CD4-positive, alpha-beta T cell treated with Interleukin-15 for 1 hour (primary cell): ENCODE results near the gene LSAMP.

Experiments
- DNase-seq: peaks from one replicate; pipeline ENCODE4 v3.0.0-alpha.2; 2020

Gene LSAMP

DNA sequence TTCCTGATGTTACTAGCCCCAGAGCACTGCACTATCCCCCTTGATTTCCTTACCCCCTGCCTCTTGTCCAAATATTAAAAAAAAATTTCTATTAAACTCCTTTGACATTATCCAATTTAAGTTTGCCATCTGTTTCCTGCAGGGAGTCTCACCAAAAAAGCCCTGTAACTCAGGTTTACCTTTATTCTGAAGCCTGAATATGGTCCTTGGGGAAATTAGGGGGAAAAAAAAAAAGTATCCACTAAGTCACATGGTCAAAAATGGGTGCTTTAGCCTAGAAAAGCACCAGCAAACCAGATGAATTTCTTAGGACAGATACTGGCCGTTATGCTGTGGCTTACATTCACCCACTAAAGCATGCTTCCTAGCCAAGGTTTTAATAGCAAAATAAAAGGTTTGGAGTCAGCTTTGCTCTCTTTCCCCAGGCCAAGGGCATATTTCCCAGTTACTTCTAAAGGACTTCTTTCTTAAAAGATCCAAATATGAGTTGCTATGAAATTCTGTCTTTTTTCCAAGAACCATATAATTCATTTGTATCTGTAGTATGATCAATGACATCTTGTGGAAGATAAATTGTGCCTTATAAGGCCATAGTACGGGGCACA is 394.9 kb downstream of the LSAMP start:
- DNase-seq = no peak

DNA sequence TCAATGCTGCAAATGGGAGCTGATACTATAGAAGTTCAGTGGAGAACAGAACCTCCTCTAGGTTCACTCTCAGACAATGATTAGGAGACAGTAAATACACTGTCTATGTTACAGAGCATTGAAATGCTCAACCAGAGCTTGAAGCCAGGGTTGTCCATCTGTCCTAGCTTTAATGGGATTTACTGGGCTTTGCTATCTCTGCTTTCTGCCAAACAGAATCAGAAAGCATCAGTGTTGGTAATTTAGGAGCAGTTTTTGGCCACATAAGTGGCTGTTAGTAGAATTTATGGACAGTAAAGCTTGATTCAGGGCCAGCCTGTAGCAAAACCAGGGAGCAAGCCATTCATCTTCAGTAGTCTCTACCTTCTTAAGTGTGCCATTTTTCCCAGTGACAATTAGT is 396.3 kb downstream of the LSAMP start:
- DNase-seq = no peak

DNA sequence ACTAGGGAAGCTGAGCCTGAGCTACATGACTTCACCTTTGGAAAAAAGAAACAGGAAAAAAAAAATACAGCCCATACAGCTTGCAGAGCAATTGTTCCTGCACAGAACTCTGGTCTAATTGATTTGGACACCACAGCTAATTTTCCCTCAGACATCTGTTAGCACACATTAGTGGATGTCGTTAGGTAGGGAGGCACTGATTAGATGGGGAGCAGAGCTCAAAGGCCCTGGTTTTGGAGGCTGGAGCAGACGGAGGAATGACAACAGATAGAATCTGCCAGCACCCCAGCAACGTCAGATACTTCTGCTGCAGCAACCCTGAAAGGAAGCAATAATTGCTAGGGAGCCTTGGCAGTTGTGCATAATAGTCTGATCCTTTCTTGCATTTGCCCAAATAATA is 398.9 kb downstream of the LSAMP start:
- DNase-seq = no peak

DNA sequence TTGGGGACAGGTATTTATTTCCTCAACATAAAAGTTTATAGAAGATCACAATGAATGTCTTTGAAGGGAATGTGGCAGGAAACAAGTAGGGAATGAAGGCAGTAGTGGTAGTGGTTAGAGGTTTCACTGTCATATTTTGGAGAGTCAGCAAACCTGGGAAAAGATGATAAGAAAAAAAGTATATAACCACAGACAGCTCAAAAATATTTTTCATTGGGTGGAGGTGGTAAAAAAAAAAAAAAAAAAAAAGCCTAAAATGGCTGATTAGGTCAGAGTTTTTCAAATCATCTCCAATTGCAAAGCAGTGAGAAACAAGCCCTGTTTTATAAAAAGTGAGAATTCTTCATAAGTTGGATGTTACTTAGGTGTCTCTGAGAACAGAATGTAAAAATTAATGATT is 400.0 kb downstream of the LSAMP start:
- DNase-seq = no peak

DNA sequence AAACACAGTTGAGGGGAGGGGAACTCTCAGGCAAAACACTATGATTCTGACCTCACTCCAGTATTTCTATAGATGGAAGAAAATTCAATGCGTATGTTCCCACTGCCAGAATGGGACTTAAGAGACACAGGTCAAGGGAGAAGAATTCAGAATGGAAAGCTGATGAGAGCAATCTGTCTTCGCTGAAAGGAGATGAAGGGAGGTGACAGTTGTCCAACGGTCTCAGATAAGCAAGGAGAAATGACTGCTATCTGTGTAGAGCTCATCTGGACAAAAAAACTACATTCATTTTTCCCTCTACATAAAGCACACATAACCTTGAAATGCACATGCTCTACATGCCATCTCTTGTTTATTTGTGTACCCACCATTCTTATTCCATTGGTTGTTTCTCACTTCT is 405.1 kb downstream of the LSAMP start:
- DNase-seq = no peak

DNA sequence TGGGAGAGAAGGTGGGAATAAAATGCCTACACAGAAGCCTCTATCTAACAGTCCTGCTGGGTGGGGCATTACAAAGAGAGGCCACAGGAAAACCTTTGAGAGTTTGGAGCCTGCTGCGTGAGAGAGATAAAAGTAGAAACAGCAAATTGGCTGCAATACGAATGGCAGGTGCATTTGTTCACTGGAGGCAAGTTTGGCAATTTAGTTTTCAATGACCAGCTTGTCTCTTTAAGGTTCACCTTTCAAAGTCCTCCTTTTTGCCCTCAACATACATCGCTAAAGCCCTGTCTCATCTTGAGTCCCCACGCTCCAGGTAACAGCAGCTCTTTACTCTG is 405.7 kb downstream of the LSAMP start:
- no peak for DNase-seq

DNA sequence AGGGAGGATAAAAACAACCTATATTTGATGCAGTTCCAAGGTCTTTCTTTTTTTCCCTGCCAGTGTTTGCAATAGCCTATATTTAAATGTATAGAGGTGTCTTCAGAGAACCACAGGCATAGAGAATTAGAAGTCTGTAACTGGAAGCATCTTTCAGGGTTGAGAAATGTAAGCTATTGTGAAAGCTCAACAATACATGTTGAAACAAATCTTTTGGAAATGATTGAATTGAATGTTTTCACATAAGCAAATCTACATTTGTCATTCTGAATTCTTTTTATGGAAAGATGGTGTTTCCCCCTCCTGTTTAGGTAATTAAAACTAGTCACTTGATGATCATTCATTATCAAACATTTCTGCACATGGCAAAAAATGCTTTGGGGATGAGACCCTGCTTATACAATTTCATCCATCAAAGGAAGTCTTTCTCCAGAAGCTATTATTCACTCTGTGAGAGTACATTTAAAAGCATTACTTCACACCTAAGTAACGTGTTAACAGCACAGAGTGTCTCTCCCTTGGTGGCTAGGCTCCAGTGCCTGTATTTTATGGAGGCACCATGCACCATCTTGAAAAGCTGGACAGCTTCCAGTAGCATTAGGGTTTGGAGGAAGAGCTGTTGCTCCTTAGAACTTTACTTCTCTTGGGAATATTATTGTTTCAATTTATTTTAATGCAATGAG is 406.2 kb downstream of the LSAMP start:
- DNase-seq = no peak

DNA sequence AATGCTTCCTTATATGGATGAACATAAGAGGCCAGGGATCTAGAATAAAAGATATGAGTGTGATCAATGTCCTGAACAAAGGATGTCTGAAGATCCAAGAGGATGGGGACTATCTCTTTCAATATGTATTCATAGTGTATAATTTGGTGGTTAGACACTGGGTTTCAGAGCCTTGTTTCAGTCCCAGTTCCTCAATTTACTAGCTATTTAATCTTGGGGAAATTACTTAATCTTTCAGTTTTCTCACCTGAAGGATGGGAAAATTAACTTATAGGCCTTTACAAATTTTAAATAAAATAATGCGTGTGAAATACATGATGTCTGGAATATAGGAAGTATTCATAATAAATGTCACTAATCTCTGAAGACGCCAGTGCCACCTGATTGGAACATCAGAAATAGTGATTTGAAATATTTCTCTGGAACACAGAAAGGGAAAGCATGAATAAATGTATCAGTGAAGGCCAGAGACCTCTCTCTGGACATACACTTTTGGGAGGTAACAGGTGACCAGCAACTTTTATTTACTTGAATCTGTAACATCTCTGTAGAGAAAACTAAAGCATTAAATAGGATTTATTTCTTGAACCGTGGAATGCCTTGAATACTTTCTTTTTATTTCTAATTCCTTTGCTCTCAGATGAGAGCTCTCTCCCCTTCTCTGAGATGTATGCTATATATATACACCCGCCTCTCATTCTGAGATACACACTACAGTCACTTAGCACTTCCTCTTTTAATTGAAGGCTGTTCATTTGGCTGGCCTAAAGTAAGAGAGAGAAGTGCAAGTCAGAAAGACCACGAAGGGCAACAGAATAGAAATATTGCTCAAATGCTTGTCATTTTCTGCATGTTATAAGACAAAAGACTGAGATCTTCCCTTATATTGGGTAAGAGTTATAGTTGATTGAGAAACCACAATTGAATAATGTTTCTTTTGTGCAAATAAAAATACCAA is 407.1 kb downstream of the LSAMP start:
- DNase-seq = no peak

DNA sequence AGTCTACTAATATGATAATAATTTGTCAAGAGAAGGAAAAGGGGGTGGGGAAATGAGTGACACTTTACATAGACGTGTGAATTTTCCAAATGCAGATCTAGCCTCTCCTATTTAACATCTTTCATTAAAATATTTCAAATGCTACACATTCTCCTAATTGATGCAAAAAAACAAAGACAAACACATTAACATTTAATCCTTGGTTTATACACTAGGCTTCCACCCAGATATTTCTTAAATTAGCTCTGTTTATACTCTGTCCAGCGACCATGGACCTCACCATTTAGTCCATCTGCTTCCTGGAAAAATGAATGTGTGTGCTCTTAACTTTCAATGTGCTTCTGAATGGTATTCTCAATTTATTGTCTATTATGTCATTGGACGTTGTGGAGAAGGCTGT is 409.9 kb downstream of the LSAMP start:
- DNase-seq = no peak

DNA sequence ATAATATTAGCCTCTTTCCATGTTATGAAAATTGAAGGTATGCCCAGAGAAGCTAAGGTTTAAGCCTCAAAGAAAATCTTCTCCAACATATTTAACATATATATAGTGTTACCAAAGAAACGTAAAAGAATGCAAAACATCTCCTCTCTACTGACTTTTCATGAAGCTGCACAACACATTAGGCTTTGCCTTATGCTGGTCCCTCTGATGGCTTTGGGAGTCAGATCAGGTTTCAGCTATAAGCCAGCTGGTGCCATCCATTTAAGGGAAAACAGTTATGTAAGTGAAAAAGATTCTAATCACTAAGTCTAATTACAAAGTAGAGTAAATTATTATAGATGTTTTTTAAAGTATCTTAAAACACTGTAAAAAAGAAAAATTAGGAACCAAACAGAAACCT is 410.5 kb downstream of the LSAMP start:
- DNase-seq = no peak

DNA sequence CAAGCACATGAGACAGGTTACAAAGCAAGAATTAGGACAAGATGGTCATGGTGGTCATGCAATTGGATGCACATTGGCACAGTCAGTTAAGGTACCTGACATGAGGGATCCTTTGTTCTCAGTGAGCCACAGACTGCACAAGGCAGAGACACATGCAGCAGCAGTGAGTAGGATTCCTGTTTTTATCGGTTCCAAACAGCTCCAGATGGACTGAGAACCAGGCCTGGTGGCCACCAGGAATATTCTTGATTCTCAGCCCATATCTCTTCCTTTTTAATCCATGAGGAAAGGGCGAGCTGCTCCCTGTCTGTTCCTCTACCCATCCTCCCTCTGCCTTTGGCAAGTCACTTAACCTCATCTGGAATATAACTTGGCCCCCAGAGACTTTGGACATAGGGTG is 411.2 kb downstream of the LSAMP start:
- DNase-seq = no peak

DNA sequence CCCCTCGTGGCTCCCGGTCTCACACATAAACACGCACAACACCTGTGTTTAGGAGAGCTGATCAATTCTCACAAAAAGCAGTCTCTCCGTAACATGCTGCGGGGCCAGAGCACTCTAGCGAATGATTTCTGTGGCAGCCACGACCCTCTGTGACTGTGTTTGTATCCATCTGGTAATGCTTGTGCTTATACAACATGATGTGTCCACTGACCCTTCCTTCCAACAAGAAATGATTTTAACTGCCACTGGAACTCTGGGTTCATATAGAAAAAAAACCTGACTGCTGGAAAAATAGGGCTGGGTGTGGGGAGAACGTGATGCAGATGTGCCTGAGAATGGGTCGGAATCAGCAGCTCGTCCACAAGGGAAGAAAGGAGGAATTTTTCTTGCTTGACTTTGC is 411.8 kb downstream of the LSAMP start:
- DNase-seq = no peak

DNA sequence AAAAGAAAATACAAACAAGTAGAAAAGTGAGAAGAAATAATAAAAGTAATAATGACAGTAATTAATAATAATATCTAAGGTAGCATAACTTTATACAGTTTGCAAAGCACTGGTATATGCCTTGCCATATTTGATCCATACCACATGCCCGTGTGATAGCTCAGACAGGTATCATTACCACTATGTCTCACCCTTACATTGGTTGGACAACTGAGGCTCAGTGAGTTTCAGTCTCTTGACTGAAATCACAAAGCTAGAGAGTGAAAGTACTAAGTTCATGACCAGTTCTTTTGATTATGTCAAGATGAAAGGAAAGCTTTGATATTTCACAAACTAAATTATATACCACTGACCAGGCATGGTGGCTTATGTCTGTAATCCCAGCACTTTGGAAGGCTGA is 413.1 kb downstream of the LSAMP start:
- DNase-seq = no peak

DNA sequence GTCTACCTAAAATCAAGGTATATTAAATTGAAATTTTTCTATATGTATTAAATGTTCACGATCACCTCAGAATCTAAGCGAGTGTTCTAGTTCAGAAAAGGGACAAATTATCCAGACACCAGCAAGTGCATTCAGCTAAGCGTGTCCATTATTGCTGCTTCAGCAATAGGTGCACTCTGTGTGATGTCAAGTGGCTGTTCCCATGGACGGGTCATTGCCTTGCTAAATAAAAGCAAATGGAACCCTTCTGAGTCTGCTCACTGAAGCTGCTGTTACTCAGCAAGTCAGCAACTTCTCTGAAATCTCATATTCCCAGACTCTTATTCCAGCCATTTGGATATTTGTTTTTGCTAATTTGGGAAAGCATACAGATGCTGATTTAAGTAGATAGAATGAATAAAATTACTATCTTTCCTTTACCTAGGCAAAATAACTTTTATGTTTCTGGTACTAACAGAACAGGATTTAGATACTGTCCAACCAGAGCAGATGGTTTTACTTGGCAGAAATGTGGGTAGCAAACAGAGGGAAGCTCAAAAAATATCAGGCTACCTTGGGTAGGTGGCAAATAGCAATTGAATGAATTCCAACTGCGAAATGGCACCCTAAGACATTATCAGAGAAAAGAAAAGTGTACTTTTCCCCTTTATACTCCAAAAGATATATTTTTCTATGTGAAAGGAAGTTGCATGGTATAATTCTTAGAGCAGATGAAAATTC is 415.0 kb downstream of the LSAMP start:
- DNase-seq = no peak

DNA sequence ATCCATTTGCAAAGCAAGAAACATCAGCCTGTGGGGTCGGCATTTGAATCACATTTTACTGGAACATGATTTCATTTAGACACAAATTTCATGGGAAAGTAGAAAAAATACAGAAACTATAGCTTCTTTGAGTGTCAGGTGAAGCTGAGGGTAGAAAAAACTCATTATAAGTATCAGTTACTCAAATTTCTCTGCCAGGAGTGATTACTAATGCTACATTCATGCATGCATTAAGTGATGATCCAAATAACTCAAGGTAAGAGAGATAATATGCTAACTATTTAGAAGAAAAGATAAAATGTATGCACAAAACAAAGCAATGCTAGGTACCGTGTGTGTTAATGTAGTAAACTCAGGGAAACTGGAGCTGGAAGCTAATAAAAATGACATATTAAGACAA is 416.0 kb downstream of the LSAMP start:
- DNase-seq = no peak

DNA sequence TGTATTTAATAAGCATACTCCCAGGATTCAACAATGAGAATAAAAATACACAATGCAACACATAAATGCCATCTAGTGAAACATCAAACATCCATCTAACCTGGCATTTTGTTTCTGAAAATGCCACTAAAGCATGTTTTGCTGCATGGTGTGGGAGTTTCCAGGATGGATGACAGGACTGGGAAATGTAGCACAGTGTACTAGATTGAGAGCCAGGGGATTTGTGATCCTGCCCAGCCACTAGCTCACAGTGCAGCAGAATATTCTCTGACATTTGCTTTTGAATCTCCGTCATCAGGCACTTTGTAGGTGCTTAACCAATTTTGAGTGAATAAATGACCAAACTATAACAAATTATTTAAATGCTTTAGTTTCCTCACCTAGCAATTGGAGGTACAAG is 417.1 kb downstream of the LSAMP start:
- no peak for DNase-seq

DNA sequence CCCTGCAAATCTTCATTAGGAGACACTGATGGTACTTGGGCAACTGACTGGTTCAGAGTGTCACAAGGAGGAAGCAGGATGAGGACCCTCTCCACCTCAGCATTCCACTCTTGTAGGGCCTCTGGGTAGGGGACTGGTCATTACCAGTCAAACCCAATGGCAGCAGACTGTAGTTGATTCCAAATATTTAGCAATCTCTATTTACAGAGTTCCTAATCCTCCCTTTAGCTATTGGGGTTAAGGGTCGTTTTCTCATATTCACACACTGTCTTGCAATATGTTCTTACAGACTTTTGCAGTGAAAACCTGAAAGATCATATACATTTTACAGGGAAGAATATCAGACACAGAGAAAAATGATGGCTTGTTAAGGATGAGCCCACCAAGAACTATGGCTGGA is 424.3 kb downstream of the LSAMP start:
- no peak for DNase-seq

DNA sequence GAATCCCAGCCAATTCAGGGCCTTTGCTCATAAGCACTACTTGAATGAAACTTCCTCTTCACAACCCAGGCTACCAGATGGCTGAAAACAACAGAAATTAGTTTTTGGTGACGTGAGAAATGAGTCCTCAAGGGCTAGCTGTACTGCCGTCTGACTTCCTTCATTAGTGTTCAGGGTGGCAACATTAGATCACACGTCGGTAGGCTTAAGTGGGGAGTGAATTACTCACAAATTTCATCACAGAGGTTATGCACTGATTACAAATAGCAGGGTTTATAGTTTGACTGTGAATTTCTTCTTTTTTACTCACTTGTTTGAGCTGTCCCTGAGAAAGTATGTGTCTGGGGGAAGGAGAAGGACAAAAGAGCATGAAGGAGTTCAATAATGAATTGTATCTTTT is 424.8 kb downstream of the LSAMP start:
- no peak for DNase-seq

DNA sequence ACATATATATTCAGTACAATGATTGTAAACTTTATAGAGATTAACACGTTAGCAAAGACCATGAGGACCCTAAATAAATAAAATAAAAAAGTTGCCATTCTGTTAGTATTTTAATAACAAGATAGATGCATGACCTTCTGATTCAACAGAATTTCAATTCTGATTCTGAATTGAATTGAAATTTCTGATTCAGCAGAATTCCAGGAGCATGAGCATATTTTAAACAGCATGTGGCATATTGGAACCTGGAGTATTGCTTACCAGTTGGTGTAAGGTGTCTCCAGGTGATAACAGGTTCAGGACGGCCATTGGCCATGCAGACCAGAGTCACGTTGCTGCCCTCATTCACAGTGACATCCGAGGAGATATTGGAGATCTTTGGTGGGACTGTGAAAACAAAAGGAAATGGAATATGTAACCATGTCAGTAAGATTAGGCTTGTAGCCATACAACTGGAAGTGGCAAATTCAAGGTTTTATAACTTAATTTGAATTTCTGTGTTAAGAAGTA is 426.0 kb downstream of the LSAMP start:
- DNase-seq = no peak

DNA sequence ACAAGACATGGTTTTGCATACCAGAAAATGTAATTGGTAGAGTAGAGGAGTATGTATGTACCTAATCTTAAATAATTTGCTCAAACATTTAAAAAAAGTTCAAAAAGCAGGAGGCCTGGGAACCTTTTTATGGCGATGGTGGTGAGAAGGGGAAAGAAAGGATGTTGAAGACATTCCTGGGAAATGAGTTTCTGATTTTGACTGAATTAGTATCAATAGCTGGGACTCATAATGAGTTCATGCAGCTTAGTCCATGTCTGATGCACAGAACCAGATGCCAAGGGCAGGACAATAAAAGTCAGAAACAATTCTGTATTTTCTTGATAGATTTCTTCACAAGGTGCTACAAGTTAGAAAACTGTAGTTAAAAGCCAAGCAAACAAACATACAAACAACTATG is 426.6 kb downstream of the LSAMP start:
- DNase-seq = no peak

DNA sequence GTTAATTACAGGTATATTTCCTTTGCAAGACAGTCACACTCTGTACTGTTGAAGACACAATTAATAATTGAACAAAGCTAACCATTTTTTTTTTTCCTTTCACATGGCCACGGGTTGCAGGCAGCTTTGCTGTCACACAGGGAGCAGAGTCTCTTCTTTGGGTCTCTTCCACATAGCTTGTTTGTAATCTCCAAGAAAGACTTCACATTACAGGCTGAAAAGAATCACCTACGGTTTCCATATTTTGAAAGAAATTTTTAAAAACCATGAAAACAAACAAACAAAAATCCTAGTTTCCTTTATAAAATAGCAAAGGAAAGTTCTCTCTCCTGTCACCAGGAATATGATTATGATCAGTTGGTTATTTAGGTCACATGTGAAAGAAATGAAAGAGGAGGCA is 429.4 kb downstream of the LSAMP start:
- DNase-seq = no peak

DNA sequence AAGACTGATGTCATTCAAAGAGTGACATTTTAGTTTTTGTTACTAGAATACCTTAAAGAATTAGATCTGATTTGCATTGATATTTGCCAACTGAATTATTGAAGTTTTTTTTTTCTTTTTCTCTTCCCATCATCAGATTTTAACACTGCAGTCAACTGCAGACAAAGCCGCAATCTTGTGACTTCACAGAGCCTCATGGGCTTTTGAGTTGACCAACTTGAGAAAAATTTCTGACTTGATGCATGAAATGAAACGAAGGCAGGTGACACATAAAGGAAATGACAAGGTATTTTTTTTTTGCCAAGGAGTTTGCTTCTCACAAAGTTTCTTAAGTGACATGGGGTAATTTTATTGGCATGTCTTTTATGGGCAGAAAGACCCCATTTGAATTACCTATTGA is 438.3 kb downstream of the LSAMP start:
- DNase-seq = no peak

DNA sequence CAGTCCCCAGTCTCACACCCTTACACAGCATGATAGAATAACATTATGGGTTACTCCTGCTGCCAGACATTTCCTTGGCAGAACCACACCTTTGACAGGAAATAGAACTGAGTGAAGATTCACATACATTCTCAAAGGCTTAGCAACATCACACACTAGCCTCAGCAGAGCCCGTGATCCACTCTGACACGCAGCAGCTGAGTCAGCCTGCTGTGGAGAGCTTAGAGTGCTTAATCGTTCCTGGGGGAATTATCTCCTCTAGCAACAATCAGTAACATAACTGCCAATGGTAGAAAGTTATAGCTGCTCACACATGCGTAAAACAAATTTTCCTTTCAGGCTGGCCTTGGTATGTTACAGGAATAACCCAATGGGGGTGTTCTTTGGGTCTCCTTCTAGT is 439.9 kb downstream of the LSAMP start:
- DNase-seq = no peak
